WTC11 (cell line): ENCODE results near the gene DIDO1.

Experiments used
- CTCF ChIP-seq: fragments of 200-600 bp; IDR thresholded peaks from 2 replicates; pipeline ENCODE4 v1.8.0; 2022; ENCODE audit warnings: antibody characterized with exemption
- MLX ChIP-seq: sonication (generic); formaldehyde crosslinking; IDR thresholded peaks from 2 replicates; pipeline ENCODE4 v1.8.1; 2023; ENCODE audit warnings: mild to moderate bottlenecking, missing genetic modification reagents, moderate library complexity

GRCh38 chr20:62898093-62898964 is 28.0 kb downstream of the DIDO1 start:
- TF ChIP-seq MLX (CRISPR knock-in tag) (no peak), CTCF (no peak)
